ENCODE measurements around the gene CCDC93.

The CCDC93 gene

DNA sequence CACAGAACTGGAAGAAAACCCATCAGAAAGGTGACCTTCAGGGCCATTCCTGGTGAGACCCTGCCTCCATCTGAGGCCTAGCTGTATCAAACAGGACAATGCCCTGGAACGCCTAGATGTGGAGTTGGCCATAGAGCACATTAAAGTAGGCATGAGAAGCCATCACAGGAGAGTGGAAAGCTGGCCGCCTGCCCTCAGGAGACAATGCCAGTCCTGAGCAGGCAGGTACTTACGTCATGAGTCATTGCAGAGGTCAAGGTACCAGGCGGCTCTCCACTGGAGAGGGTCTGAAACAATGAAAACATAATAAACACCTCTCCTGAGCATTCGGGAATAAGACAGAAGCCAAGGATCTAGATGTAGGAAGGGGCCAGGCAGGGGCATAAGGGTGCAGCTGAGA lies 68.6 kb downstream of the CCDC93 start:
- TF ChIP-seq, protein P1, sequence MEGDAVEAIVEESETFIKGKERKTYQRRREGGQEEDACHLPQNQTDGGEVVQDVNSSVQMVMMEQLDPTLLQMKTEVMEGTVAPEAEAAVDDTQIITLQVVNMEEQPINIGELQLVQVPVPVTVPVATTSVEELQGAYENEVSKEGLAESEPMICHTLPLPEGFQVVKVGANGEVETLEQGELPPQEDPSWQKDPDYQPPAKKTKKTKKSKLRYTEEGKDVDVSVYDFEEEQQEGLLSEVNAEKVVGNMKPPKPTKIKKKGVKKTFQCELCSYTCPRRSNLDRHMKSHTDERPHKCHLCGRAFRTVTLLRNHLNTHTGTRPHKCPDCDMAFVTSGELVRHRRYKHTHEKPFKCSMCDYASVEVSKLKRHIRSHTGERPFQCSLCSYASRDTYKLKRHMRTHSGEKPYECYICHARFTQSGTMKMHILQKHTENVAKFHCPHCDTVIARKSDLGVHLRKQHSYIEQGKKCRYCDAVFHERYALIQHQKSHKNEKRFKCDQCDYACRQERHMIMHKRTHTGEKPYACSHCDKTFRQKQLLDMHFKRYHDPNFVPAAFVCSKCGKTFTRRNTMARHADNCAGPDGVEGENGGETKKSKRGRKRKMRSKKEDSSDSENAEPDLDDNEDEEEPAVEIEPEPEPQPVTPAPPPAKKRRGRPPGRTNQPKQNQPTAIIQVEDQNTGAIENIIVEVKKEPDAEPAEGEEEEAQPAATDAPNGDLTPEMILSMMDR (IDR thresholded peaks at IDR 0.05; ENCODE audit: borderline replicate concordance, control extremely low read depth, extremely low read depth, insufficient read depth, missing control alignments), result no peak
- no peak for DNase-seq (ENCODE audit: low spot score)
- in situ Hi-C loops (cut with MboI; ENCODE audit: low sequenced_read_pairs, unreplicated experiment), result no loop called here

GRCh38 chr2:117944816-117945215 lies 69.1 kb downstream of the CCDC93 start:
- in situ Hi-C loops (cut with MboI; ENCODE audit: low sequenced_read_pairs, unreplicated experiment), result no loop called here

DNA sequence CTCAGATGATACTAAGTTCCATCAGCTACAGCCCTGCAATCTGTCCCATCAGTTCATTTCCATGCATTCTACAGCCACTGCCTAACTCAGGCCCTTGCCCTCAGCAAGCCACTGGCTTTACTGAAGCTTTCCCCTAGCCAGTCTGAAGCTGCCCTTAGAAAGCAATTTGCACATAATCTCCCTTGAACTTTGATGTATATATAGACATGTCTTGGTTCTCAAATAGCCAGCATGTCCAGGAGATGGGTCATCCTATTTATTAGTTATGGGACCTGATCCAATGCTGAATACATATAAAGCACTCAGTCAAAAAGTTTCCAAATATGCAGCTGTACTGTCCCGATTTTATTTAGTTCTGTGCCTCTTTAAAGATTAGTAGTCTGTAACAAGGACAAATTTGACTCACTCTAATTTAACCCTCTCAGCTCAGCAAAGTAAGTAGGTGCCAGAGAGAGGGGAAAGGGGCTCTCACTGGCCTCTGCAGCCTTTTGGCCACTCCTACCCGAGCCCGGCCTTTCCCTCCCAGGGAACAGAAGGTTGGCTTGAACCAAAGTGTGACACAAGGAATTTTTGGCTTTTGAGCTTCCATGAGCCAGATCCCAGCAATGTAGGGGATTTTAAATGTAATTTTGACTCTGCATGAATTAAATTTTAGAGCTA lies 70.7 kb downstream of the CCDC93 start:
- in situ Hi-C loops (cut with MboI; ENCODE audit: low sequenced_read_pairs, unreplicated experiment), result no loop called here
- DNase-seq (ENCODE audit: low spot score), result no peak
- TF ChIP-seq, protein P1 (IDR thresholded peaks at IDR 0.05; ENCODE audit: borderline replicate concordance, control extremely low read depth, extremely low read depth, insufficient read depth, missing control alignments), result no peak

More at GRCh38 chr2:117944816-117945215, 69.1 kb downstream of the CCDC93 start:
- TF ChIP-seq, protein P1 (IDR thresholded peaks at IDR 0.05; ENCODE audit: borderline replicate concordance, control extremely low read depth, extremely low read depth, insufficient read depth, missing control alignments), result no peak
- no peak for DNase-seq (ENCODE audit: low spot score)

- DNase-seq (ENCODE audit: low spot score), result no peak
- in situ Hi-C loops (cut with MboI; ENCODE audit: low sequenced_read_pairs, unreplicated experiment), result no loop called here
Measured at GRCh38 chr2:117942551-117942950, 71.3 kb downstream of the CCDC93 start.

GRCh38 chr2:117941693-117942092 lies 72.2 kb downstream of the CCDC93 start:
- TF ChIP-seq, protein P1 (IDR thresholded peaks at IDR 0.05; ENCODE audit: borderline replicate concordance, control extremely low read depth, extremely low read depth, insufficient read depth, missing control alignments), result no peak
- in situ Hi-C loops (cut with MboI; ENCODE audit: low sequenced_read_pairs, unreplicated experiment), result no loop called here
- no peak for DNase-seq (ENCODE audit: low spot score)

More at GRCh38 chr2:117942551-117942950, 71.3 kb downstream of the CCDC93 start:
- TF ChIP-seq, protein P1 (IDR thresholded peaks at IDR 0.05; ENCODE audit: borderline replicate concordance, control extremely low read depth, extremely low read depth, insufficient read depth, missing control alignments), result no peak

DNA sequence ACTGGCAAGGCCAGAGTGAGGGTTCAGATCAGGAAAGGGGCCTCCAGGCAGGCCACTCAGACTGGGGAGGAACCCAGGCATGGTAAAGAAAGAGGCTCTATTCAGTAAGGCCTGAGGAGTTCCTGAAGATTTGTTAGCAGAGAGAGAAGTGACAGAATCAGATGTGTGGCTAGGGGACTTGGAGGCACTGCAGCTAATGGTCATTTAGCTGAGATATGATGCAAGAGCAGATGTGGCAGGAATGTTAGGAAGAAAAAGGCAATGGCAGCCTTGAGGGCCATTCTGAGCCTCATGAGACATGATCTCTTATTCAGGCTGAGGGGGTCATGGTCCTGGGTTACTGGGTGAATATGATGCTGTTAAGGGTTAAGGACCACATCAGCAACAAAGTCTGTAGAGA lies 73.4 kb downstream of the CCDC93 start:
- no peak for DNase-seq (ENCODE audit: low spot score)
- in situ Hi-C loops (cut with MboI; ENCODE audit: low sequenced_read_pairs, unreplicated experiment), result no loop called here
- TF ChIP-seq, protein P1 (IDR thresholded peaks at IDR 0.05; ENCODE audit: borderline replicate concordance, control extremely low read depth, extremely low read depth, insufficient read depth, missing control alignments), result no peak
